Lower leg skin (tissue), 3 donors: ENCODE data around the gene LRP5.

ENCODE experiments used
- POLR2A ChIP-seq, 2 donors: fragments of 450-650 bp; IDR thresholded peaks; one replicate each; pipeline ENCODE4 v1.6.1; 2016 to 2017; ENCODE audit warnings: antibody characterized with exemption in 2 of 2, mild to moderate bottlenecking in 1 of 2, moderate library complexity in 1 of 2
- TF ChIP-seq, protein P1 (sequence below), 3 donors: fragments of 450-650 bp; IDR thresholded peaks; one replicate each; pipeline ENCODE4 v1.5.1; 2016; ENCODE audit warnings: antibody characterized with exemption in 3 of 3, mild to moderate bottlenecking in 3 of 3, moderate library complexity in 2 of 3

DNA sequence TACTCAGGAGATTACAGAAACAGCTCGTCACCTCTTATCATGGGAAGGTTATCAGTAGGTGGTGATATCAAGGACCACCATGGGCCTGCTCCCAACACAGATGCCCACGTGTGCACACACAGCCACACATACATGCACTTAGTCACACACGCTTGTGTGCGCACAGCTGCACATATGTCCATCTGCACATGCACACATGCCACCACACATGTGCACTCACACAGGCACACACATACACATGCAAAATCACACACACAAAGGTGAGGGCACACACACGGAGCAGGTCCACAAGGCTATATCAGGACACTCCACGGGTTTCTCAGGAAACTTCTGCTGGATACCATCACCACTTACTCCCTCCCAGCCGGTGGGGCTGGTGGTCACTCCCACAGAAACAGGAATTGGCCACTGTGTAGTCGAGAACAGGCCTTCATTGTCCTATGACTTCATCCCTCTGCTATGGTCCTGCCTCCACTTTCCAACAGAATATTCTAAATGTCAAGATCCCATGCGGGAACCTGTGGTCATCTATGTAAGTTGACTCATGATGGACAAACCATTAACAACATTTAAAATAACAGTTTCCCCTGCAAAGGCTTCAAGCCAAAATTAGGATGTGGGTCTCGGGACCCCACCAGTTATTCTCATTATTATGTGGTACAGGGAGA is 42.8 kb upstream of the LRP5 start:
- TF ChIP-seq, protein P1, sequence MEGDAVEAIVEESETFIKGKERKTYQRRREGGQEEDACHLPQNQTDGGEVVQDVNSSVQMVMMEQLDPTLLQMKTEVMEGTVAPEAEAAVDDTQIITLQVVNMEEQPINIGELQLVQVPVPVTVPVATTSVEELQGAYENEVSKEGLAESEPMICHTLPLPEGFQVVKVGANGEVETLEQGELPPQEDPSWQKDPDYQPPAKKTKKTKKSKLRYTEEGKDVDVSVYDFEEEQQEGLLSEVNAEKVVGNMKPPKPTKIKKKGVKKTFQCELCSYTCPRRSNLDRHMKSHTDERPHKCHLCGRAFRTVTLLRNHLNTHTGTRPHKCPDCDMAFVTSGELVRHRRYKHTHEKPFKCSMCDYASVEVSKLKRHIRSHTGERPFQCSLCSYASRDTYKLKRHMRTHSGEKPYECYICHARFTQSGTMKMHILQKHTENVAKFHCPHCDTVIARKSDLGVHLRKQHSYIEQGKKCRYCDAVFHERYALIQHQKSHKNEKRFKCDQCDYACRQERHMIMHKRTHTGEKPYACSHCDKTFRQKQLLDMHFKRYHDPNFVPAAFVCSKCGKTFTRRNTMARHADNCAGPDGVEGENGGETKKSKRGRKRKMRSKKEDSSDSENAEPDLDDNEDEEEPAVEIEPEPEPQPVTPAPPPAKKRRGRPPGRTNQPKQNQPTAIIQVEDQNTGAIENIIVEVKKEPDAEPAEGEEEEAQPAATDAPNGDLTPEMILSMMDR (IDR thresholded peaks at IDR 0.05), result no peak
- TF ChIP-seq POLR2A (IDR thresholded peaks at IDR 0.05), result no peak
